HepG2 (cell line): ENCODE data around the gene ZNF445.

Experiments used
- E2F1 ChIP-seq: sonication (generic); formaldehyde crosslinking; IDR thresholded peaks from 2 replicates; pipeline ENCODE4 v1.5.0; 2020; ENCODE audit warnings: missing genetic modification reagents
- FOSL1 ChIP-seq: sonication (generic); formaldehyde crosslinking; IDR thresholded peaks from 2 replicates; pipeline ENCODE4 v1.9.0; 2021; ENCODE audit warnings: missing genetic modification reagents, borderline replicate concordance
- HDAC6 ChIP-seq: fragments of 200-600 bp; sonication (generic); IDR thresholded peaks from 2 replicates; pipeline ENCODE4 v1.7.0; 2017; ENCODE audit warnings: mild to moderate bottlenecking, antibody characterized with exemption, low read length, low read depth
- MAX ChIP-seq: IDR thresholded peaks from 2 replicates; pipeline ENCODE4 v1.6.1; 2012; ENCODE audit warnings: inconsistent platforms
- PCBP1 ChIP-seq: fragments of 200-400 bp; formaldehyde crosslinking; IDR thresholded peaks from 2 replicates; pipeline ENCODE4 v1.6.1; 2017; ENCODE audit warnings: mild to moderate bottlenecking, low read depth, low read length, borderline replicate concordance
- PLSCR1 ChIP-seq: sonication (generic); formaldehyde crosslinking; IDR thresholded peaks from 2 replicates; pipeline ENCODE4 v1.5.0; 2020; ENCODE audit warnings: missing genetic modification reagents, mild to moderate bottlenecking, borderline replicate concordance
- TFAP4 ChIP-seq: sonication (generic); IDR thresholded peaks from 2 replicates; pipeline ENCODE4 v1.6.1; 2016; ENCODE audit warnings: low read depth, borderline replicate concordance
- THRA ChIP-seq: sonication (generic); formaldehyde crosslinking; IDR thresholded peaks from 2 replicates; pipeline ENCODE4 v1.4.0; 2020; ENCODE audit warnings: missing genetic modification reagents, borderline replicate concordance
- ZC3H4 ChIP-seq: sonication (generic); formaldehyde crosslinking; IDR thresholded peaks from 2 replicates; pipeline ENCODE4 v1.4.0; 2020; ENCODE audit warnings: missing genetic modification reagents, borderline replicate concordance

GRCh38 chr3:44467241-44467640, 10.2 kb downstream of the ZNF445 start:
- no peak for TF ChIP-seq TFAP4
- TF ChIP-seq PCBP1: no peak
- TF ChIP-seq THRA (CRISPR knock-in tag): no peak
- no peak for TF ChIP-seq MAX
- no peak for TF ChIP-seq FOSL1
- TF ChIP-seq ZC3H4 (CRISPR knock-in tag): no peak
- no peak for TF ChIP-seq E2F1 (CRISPR knock-in tag)
- TF ChIP-seq PLSCR1 (CRISPR knock-in tag): no peak
- no peak for TF ChIP-seq HDAC6
